Upper lobe of left lung (tissue), 6 donors: ENCODE data around the gene CISD3. TPM values are rescaled to one million over a fixed set of nuclear protein-coding genes. Genes with fewer than 3 reads are reported as not detected.

Source experiments
- ATAC-seq, 2 donors: fragments of 200-7000 bp; cut with Tn5 transposase; one replicate each; pipeline ENCODE4 v1.9.1; 2022; ENCODE audit warnings: mild to moderate bottlenecking in 2 of 2, moderate library complexity in 2 of 2; ENCODE audit not compliant: low FRiP score in 2 of 2
- DNase-seq, 2 donors: peaks; one replicate each; pipeline ENCODE4 v3.0.0-alpha.2; 2019 to 2020
- H3K27ac ChIP-seq, 4 donors: fragments of 200-600 bp; sonication (generic); one replicate each; pipeline ENCODE4 v1.5.1; 2016 to 2019
- H3K27me3 ChIP-seq, 4 donors: fragments of 200-600 bp; sonication (generic); one replicate each; pipeline ENCODE4 v1.5.1; 2017 to 2019
- H3K36me3 ChIP-seq, 4 donors: fragments of 200-600 bp; sonication (generic); one replicate each; pipeline ENCODE4 v1.5.1; 2016 to 2019
- H3K4me1 ChIP-seq, 4 donors: fragments of 200-600 bp; sonication (generic); one replicate each; pipeline ENCODE4 v1.5.1; 2018 to 2019
- H3K4me3 ChIP-seq, 4 donors: fragments of 200-600 bp; sonication (generic); one replicate each; pipeline ENCODE4 v1.5.1; 2017 to 2019; ENCODE audit warnings: mild to moderate bottlenecking in 2 of 4, moderate library complexity in 1 of 4
- H3K9me3 ChIP-seq, 4 donors: fragments of 200-600 bp; sonication (generic); one replicate each; pipeline ENCODE4 v1.5.1; 2018 to 2019
- CTCF ChIP-seq, 6 experiments: fragments of 450-650 bp in 4 of 6; fragments of 200-600 bp in 2 of 6; sonication (generic) in 2 of 6; IDR thresholded peaks; one replicate each; pipeline ENCODE4 v1.5.1; 2016 to 2019; ENCODE audit warnings: antibody characterized with exemption in 6 of 6
- EP300 ChIP-seq, 4 donors: sonication (generic); formaldehyde crosslinking; IDR thresholded peaks; one replicate each; pipeline ENCODE4 v1.5.1; 2017; ENCODE audit warnings: antibody characterized with exemption in 4 of 4, control low read depth in 2 of 4
- POLR2A ChIP-seq, 4 donors: fragments of 450-650 bp; IDR thresholded peaks; one replicate each; pipeline ENCODE4 v1.5.1; 2016 to 2017; ENCODE audit warnings: antibody characterized with exemption in 4 of 4, mild to moderate bottlenecking in 2 of 4
- POLR2AphosphoS5 ChIP-seq, 2 donors: sonication (generic); formaldehyde crosslinking; IDR thresholded peaks; one replicate each; pipeline ENCODE4 v1.5.1; 2017; ENCODE audit warnings: antibody characterized with exemption in 2 of 2
- WGBS, 2 donors: methylation state at CpG; one replicate each; pipeline ENCODE4 v1.1.5; 2017 to 2018; 5-methylcytosine and 5-hydroxymethylcytosine counted together
- total RNA-seq, 6 donors: library from RNA; depleted of rRNA in 4 of 6; stranded (reverse); fragments of >200 nt in 4 of 6; gene quantifications; one replicate each; pipeline versions ENCODE4 v1.1.0 to v1.2.1, GENCODE V29; 2016 to 2021
- donor health status: DM: no; HTN: no; CAD: no; lungs with moderate emphysema.
- donor health status: DM: no; HTN: yes; CAD: no; lungs with severe emphysema.

The CISD3 gene
- total RNA-seq, 6 donors from 2014 or later: 6.3 to 49.7 (median 15.9) TPM

- WGBS, 2 donors: 85 to 97% methylated on average over 3 of the region's 3 CpGs
- Histone ChIP-seq H3K9me3 (no peaks in the 10 kb centered on the region), H3K4me1 (no peaks in the 10 kb centered on the region), H3K4me3 (no peak overlapping the region), H3K36me3 (peaks cover 17 to 99% (median 86%) of the 10 kb centered on the region in 4 donors), H3K27ac (no peak overlapping the region), H3K27me3 (no peaks in the 10 kb centered on the region)
- DNase-seq (no peak), ATAC-seq (no peak)
- no peak for TF ChIP-seq POLR2AphosphoS5 (IDR thresholded peaks at IDR 0.05)
- TF ChIP-seq POLR2A (IDR thresholded peaks at IDR 0.05): no peak
- TF ChIP-seq CTCF (IDR thresholded peaks at IDR 0.05): no peak
- TF ChIP-seq EP300 (IDR thresholded peaks at IDR 0.05): no peak
These were observed 32.1 kb downstream of the CISD3 start for GRCh38 chr17:38762231-38762630.

GRCh38 chr17:38766341-38766740, 36.2 kb downstream of the CISD3 start:
- ATAC-seq: no peak
- no peaks in the 10 kb centered on the region for H3K9me3 ChIP-seq
- H3K36me3 ChIP-seq: peaks cover 20 to 99% (median 79%) of the 10 kb centered on the region in 4 donors
- H3K27me3 ChIP-seq: no peaks in the 10 kb centered on the region
- H3K4me1 ChIP-seq: peaks cover 0 to 8% (median 0%) of the 10 kb centered on the region in 4 donors
- no peak for DNase-seq
- H3K27ac ChIP-seq: no peak overlapping the region
- H3K4me3 ChIP-seq: no peak overlapping the region
- WGBS, 2 donors: 85 to 95% methylated on average over 5 of the region's 5 CpGs
- no peak for TF ChIP-seq POLR2AphosphoS5 (IDR thresholded peaks at IDR 0.05)
- TF ChIP-seq CTCF (IDR thresholded peaks at IDR 0.05): no peak
- TF ChIP-seq EP300 (IDR thresholded peaks at IDR 0.05): no peak
- no peak for TF ChIP-seq POLR2A (IDR thresholded peaks at IDR 0.05)

GRCh38 chr17:38768417-38768816, 38.3 kb downstream of the CISD3 start:
- no peak for ATAC-seq
- 29 to 49% methylated on average over 6 of the region's 6 CpGs for WGBS, 2 donors
- Histone ChIP-seq H3K9me3 (no peaks in the 10 kb centered on the region), H3K27me3 (no peaks in the 10 kb centered on the region), H3K4me1 (peaks cover 0 to 8% (median 0%) of the 10 kb centered on the region in 4 donors), H3K27ac (no peak overlapping the region), H3K36me3 (peaks cover 14 to 99% (median 76%) of the 10 kb centered on the region in 4 donors), H3K4me3 (no peak overlapping the region)
- TF ChIP-seq EP300 (IDR thresholded peaks at IDR 0.05) (no peak), POLR2AphosphoS5 (IDR thresholded peaks at IDR 0.05) (no peak), POLR2A (IDR thresholded peaks at IDR 0.05) (no peak), CTCF (IDR thresholded peaks at IDR 0.05) (no peak)
- peak in 1 of 2 donors; percentile 54 for DNase-seq

GRCh38 chr17:38773258-38773657, 43.1 kb downstream of the CISD3 start:
- no peaks in the 10 kb centered on the region for H3K9me3 ChIP-seq

More at GRCh38 chr17:38773258-38773657, 43.1 kb downstream of the CISD3 start:
- TF ChIP-seq POLR2AphosphoS5 (IDR thresholded peaks at IDR 0.05) (no peak), POLR2A (IDR thresholded peaks at IDR 0.05) (no peak), EP300 (IDR thresholded peaks at IDR 0.05) (no peak), CTCF (IDR thresholded peaks at IDR 0.05) (no peak)
- H3K27me3 ChIP-seq: no peaks in the 10 kb centered on the region
- H3K4me3 ChIP-seq: no peak overlapping the region
- ATAC-seq (no peak), DNase-seq (no peak)
- H3K27ac ChIP-seq: no peak overlapping the region
- peaks cover 30 to 100% (median 86%) of the 10 kb centered on the region in 4 donors for H3K36me3 ChIP-seq
- H3K4me1 ChIP-seq: peaks cover 0 to 8% (median 0%) of the 10 kb centered on the region in 4 donors
